GM12872 (cell line): ENCODE measurements around the gene FOXP1.

ENCODE experiments used
- TF ChIP-seq, protein P1 (sequence below): IDR thresholded peaks from 3 replicates; pipeline ENCODE4 v1.5.1; 2011; ENCODE audit warnings: low read depth, mild to moderate bottlenecking, low read length, moderate library complexity; ENCODE audit not compliant: insufficient read depth

FOXP1 gene

DNA sequence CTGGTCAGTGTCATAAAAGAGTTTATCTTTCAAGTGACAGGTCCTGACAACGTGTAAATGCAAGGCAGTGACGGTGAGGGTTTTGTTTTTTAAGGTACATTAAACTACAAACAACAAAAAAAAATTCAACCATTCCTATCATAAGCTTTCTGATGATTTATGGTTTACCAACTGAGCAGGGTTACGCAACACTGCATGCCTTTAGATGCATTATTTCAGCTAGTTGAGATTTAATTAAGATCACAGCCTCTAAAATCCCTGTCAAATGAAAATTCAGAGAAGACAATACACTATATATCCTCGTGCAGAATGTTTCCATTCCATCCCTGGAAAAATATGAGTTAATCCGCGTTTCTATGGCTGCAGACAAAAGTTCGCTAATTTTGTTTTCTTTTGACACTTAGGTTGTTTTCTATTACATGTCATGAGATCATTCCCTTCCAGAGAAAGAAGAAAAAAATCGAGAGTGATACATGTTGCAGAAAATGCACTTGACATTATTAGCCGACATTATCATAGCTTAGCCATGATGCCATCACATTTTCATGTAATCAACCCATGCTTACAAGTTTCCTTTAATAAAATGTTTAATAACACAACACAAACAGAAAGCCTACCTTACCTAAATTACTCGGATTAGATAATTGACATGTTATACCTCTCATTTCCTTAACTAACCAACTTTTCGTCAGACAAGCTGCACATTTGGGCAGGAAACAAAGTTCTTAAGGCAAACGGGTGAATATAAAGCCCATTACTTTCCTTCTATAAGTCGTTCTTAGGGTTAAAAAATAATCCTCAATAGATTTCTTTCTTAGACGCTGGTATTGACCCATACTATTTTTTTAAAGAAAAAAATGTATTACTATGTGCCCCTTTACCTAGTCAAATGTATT, 521.2 kb downstream of the FOXP1 start:
- TF ChIP-seq, protein P1, sequence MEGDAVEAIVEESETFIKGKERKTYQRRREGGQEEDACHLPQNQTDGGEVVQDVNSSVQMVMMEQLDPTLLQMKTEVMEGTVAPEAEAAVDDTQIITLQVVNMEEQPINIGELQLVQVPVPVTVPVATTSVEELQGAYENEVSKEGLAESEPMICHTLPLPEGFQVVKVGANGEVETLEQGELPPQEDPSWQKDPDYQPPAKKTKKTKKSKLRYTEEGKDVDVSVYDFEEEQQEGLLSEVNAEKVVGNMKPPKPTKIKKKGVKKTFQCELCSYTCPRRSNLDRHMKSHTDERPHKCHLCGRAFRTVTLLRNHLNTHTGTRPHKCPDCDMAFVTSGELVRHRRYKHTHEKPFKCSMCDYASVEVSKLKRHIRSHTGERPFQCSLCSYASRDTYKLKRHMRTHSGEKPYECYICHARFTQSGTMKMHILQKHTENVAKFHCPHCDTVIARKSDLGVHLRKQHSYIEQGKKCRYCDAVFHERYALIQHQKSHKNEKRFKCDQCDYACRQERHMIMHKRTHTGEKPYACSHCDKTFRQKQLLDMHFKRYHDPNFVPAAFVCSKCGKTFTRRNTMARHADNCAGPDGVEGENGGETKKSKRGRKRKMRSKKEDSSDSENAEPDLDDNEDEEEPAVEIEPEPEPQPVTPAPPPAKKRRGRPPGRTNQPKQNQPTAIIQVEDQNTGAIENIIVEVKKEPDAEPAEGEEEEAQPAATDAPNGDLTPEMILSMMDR = no peak

DNA sequence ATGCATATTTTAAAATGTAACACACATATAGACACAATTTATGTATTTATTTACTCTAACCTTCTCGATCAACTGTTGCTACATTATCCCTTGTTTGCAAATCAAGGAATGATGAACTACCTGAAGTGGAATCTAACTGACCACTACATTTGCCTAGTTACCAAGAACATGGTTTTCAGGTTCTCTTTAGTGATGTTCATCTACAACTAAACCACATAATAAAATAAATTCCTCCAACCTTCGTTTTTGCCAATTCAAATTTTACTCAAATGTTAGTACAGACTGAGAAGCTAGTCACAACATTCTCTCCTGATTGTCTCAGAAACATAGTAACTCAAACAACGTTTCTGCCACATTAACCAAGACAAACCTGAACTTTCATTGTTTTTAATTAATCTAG, 521.9 kb downstream of the FOXP1 start:
- TF ChIP-seq, protein P1 = no peak

DNA sequence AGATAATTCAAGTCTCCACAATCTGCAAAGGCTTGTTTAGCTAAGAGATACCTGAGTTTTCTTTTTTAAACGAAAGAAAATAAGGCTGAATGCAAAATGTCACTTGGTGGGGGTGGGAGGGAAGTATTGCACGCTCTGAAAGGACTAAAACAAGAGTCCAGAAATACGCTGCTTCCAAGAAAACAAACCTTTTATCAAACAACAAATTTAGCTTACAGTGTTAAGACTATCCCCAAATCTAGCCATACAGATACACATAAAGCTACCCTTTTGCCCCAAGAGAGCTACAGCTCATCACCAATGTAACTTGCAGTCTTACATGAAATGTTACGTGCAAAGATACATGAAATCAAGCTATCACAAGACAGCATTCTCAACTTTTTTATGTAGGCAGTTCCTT, 522.5 kb downstream of the FOXP1 start:
- TF ChIP-seq, protein P1 = no peak

DNA sequence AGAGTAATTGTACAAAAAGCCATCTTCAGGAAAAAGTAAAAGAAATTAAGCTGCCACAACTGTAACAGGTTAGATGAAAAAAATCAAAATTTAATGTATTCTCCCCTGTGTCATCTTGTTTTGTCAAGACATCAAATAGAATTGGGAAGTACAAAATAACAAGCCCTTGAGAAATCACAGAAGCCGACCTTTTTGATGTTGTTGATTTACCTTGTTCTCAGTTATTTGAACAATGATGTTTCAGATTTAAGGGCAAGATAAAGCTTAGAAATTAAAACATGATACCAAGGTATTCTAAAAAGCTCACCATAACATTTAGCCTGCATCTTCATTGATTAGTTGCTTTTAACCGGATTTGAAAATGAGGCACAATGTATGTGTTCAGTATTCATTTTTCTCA, 523.0 kb downstream of the FOXP1 start:
- TF ChIP-seq, protein P1 = no peak

DNA sequence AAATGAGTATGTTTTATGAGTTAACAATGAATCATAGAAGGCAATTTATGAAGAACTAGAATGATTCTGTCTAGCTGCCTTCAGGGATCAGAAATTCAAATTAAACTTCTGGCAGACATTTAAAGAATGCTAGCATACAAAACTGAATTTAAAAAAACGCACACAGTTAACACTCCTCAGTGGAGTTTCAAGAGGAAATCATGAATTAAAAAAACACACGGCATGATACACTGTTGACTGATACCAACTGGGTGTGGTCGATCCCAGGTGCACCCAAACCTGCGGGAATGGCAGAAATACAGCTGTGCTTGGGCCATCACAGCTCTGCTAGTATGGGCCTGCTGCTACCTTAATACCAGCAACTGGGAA, 526.0 kb downstream of the FOXP1 start:
- TF ChIP-seq, protein P1 = no peak

DNA sequence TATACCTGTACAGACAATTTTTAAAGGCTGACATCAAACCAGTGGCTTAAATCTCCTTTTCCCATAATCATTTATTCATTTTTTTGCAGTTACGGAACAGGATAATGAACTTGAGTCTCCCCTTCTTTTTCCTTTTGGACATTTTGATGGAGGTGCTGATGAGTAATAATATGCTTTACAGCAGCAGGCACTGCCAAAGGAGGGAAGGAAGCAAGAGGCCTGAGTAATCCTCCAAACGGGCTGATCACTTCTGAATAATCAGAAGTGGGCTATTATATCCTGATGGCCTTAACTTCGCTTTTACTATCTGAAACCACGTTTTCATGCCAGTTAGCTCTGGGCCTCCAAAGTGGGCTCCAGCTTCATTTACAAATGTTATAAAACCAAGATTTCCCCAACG, 527.2 kb downstream of the FOXP1 start:
- TF ChIP-seq, protein P1 = no peak

DNA sequence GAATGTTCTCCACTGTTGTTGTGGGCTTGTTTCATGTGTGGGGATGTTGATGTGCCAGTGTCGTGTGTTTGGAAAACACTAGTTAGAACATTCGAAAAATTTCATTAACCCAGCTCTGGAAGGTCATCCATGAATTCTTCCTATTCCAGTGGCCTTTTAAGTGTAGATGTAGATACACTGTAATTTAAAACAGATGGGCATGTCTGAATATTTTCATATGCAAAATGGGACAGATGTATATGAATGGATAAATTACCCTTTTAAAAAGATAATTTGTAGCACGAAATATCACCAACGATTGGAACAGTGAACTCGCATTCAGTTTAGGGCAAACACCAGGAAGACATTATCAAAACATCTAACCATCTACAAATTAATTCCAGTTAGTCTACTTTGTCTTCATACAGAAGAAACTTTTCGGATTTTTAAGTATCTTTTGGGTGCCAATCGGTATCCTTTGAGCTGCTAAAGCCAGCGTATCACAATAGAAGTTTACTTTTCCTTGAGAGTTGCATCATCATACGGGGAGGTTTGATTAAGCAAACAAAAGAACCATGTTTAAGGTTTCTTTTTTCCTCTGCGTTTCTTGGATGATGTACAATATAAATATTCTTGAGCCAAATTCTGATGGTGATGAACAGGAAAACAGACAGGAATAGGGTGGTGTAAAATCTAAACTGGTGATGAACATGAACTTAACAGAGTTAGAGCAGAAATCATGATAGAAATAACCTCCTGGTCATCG, 528.1 kb downstream of the FOXP1 start:
- TF ChIP-seq, protein P1 = no peak
